ENCODE results near the gene GINS1.

The GINS1 gene

DNA sequence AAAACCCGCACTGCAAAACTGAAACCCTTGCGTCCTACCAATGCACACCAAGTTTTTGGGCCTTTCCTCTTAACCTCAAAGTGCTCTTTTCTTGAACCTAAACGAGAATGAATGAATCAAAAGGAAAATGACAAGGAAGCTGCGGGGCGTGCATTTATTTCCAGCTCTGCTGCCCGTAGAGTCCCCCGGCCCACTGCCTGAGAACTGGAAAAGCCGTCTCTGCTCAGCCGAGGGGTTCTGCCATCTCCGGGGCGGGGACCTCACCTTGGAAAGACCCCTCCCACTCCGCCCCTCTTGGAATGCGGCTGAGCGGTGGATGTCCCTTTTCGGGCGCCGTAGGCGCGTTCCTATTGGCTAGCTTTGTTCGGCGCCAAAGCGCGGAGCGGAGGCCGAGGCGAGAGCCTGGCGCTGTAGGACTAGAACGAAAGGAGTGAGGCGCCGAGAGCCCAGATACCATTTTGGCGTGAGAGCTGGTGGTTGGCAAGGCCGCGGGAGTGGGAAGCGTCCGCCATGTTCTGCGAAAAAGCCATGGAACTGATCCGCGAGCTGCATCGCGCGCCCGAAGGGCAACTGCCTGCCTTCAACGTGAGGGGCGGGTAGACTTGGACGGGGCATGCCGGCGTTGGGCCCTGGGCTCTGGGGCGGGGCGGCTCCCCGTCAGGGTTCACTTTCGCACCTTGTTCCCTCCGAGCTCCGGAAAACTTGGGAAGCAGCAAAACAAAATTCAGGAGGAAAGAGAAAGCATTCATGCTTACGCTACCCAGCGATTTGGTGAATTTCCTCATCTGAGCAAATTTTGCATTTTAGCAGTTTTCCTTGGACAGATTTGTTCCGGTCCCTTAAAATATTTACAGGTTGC lies at the start of gene GINS1:
TSS of gene GINS1 (plus strand) at position 363 of the 859 bp plus-strand sequence. CDS start at position 511, 148 bp downstream.
- DNase-seq (ENCODE audit: low read depth): peak; percentile 56

- DNase-seq (ENCODE audit: low read depth): no peak
Observed at GRCh38 chr20:25360631-25361286, 46.7 kb upstream of the GINS1 start.

- DNase-seq (ENCODE audit: low read depth): no peak
Observed at GRCh38 chr20:25361287-25361683, 46.2 kb upstream of the GINS1 start.

- DNase-seq (ENCODE audit: low read depth): no peak
Observed at GRCh38 chr20:25364180-25364788, 43.2 kb upstream of the GINS1 start.

- no peak for DNase-seq (ENCODE audit: low read depth)
Observed at GRCh38 chr20:25364879-25365699, 42.4 kb upstream of the GINS1 start.

DNA sequence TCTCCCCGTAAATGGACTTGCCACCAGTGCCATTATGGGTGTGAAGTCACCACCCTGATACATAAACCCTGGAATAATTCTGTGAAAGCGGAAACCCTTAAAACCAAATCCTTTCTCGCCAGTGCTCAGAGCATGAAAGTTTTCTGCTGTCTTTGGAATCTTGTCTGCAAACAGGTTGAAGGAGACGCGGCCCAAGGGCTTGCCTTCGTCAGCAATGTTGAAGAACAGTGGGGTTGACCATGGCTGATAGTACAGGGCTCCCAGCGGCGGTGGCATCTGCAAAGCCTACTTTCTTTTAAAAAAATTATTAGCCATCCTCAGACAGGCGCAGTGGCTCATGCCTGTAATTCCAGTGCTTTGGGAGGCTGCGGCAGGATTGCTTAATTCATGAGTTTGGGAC lies 38.9 kb upstream of the GINS1 start:
- no peak for DNase-seq (ENCODE audit: low read depth)

DNA sequence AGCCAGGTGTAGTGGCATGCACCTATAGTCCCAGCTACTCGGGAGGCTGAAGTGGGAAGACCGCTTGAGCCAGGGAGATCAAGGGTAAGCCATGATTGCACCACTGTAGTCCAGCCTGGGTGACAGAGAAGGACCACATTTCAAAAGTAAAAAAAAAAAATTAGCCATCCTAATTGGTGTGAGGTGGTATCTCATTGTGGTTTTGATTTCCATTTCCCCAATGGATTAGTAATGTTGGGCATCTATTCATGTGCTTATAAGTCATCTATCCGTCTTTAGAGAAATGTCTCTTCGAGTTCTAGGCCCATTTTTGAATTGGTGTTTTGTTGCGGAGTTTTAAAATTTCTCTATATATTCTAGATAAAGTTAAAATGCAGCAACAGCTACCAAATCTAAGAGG lies 38.5 kb upstream of the GINS1 start:
- DNase-seq (ENCODE audit: low read depth): no peak

- DNase-seq (ENCODE audit: low read depth): no peak
Observed at GRCh38 chr20:25369529-25369928, 37.9 kb upstream of the GINS1 start.

DNA sequence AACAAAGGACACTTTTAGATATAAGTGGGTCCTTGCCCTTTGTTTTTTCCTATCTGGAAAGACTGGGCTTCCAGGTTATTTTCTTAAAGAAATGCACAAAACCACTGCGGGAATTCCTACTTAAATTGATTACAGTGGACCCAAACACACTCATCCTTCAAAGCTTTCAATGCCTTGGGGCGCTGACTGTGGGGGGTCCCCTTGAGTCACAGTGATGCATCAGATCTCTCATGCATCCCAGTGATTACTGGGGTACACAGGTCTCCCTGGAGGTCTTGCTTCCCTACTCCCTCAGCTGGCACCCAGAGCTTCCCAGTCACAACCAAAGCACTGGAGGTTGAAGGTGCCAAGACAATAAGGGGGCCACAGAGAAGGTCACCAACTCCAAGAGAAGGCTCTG lies 37.5 kb upstream of the GINS1 start:
- no peak for DNase-seq (ENCODE audit: low read depth)

DNA sequence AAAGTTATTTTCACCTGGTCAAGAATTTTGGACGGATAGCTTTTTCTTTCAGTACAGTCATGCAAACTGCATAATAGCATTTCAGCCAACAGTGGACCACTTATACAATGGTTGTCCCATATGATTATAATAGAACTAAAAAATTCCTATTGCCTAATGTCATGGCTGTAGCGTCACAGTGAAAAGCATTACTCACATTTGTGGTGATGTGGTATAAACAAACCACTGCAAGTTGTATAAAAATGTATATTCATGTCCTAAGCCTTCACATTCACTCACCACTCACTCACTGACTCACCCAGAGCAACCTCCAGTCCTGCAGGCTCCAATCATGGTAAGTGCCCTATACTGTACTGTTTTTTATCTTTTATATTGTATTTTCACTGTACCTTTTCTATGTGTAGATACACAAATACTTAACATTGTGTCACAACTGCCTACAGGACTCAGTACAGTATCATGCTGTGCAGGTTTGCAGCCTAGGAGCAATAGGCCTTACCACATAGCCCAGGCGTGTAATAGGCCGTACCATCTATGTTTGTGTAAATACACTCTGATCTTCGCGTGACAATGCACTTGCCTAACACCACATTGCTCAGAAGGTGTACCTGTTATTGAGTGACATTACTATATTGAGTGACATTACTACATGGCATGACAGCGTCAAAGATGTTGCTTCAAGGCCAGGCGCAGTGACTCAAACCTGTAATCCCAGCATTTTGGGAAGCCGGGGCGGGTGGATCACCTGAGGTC lies 34.7 kb upstream of the GINS1 start:
- DNase-seq (ENCODE audit: low read depth): peak; percentile 55

GRCh38 chr20:25374842-25375241 lies 32.6 kb upstream of the GINS1 start:
- DNase-seq (ENCODE audit: low read depth): no peak

DNA sequence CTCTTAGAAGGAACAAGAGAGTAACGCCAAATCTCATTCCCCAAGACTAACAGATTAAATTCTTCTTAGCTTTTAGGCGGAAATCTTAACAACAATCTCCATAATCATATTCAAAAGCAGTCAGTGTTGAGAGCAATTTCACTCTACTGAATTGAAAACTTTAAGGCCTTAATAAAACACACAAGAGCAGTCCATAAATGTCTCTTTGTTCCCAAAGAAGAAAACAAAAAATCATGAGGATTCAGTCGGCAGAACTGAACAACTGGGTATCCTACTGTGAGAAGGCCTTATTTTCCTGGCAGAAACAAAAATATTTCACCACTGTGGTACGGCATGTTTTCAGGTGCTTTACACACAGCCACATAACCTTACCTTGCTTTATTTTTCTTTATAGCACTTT lies 31.2 kb upstream of the GINS1 start:
- DNase-seq (ENCODE audit: low read depth): no peak

DNA sequence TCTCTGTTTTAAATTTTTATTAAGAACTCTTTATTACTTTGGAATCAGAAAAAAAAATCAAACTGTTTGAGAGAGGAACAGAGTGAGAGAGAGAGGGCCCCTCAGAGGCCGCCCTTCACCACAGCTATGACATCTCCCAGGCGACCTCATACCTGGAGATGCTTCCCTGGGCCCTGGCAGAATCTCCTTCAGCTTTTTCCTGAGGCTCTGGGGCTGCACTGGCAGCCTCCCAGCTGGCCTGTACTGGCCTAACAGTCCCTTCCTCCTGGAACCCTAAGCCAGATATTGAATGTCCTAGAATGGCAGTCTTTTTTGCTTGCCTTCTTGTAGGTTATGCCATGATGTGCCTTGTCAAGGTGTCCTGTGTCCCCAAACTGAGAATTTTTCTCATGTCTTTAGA lies 30.6 kb upstream of the GINS1 start:
- no peak for DNase-seq (ENCODE audit: low read depth)

GRCh38 chr20:25378189-25378883 lies 29.1 kb upstream of the GINS1 start:
- DNase-seq (ENCODE audit: low read depth): no peak

- DNase-seq (ENCODE audit: low read depth): no peak
Observed at GRCh38 chr20:25378884-25379733, 28.4 kb upstream of the GINS1 start.

DNA sequence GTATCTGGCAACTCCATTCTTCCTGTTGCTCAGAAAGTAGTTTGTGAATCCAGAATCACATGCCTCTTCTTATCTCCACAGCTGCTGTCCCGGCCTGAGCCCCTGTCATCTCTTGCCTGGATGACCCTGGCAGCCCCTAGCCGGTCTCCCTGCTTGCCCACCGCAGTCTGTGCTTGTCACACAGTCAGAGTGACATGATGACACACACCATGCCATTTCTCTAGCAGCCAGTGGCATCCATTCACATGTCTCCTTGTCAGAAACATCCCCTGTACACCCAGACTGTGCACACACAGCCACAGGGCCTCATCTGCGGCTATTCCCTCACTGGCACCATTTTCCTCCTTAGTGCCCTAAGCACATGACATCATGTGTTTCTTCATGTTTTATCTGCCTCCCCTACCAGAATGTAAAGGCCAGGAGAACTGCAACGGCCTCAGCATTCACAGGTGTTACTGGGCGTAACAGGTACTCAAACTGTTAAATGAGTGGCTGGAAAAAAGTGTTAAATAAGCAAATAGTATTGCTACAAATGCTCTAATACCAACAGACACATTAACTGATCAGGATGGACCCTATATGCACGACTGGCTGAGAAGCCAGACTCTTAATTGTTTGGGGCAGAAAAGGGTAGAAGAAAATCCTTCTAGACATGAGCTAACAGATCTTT lies 26.4 kb upstream of the GINS1 start:
- no peak for DNase-seq (ENCODE audit: low read depth)

DNA sequence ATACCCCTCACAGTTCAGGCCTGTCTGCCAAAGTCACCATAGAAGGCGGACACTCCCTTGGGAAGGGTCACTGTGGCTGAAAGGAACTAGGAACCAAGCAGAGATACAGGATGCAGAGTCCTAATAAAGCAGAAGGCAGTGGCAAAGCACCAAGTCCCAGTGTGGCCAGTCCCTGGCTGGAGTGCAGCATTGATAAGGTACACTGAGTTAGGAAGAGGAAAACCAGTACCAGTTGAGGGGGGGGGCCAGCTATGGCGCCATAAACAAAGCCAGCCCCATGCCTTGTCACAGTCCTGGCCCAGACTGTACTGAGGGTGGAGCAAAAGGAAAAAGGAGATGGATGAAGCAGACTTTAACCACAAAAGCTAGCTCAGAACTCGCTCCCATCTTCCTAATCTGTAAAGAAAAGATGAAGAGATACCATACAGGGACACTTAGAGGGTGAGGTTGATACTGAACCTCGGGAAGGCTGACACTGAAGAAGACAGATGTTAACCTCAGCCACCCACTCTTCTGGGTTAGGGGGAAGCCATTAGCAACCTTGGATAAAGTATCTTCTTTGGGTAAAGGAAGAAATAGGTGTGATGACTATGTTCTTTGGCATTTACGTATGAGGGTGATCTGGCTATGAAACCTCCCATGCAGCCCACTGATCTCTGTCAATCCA lies 24.6 kb upstream of the GINS1 start:
- no peak for DNase-seq (ENCODE audit: low read depth)

DNA sequence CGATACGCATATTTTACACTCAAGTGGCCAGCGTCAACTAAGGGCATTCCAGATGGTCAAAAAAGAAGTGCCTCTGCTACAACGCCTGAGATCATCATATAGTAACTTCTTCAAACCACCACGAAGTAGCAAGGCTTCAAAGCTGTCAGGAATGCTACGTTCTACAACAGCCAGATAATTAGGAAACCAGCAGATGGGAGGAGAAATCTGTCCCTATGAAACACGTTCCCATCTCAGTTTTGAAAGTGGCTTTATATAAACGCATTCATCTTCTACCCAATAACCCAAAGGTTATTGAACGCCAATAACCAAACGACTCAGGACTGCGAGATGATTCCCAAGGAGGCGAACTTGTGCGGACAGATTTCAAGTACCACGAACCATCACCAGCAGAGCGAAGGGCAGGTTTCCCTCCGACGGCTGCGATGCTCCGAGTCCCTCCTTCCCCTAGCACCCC lies 18.0 kb upstream of the GINS1 start:
- DNase-seq (ENCODE audit: low read depth): no peak

All from fibroblast of the conjunctiva (primary cell).